Duodenal mucosa (tissue), 2 donors: ENCODE data around the gene LTBP1.

Experiments
- H3K27ac ChIP-seq: one replicate; pipeline ENCODE4 v1.7.0; 2013; ENCODE audit warnings: low read depth, low read length
- H3K27me3 ChIP-seq, 2 donors: one replicate each; pipeline ENCODE4 v1.7.0; 2013; ENCODE audit warnings: low read length in 2 of 2, control low read depth in 1 of 2; ENCODE audit not compliant: insufficient read depth in 2 of 2, control insufficient read depth in 1 of 2
- H3K36me3 ChIP-seq, 2 donors: one replicate each; pipeline ENCODE4 v1.7.0; 2013; ENCODE audit warnings: low read length in 2 of 2, control low read depth in 1 of 2; ENCODE audit not compliant: insufficient read depth in 2 of 2, control insufficient read depth in 1 of 2
- H3K4me1 ChIP-seq, 2 donors: one replicate each; pipeline ENCODE4 v1.7.0; 2013; ENCODE audit warnings: low read length in 2 of 2, control low read depth in 1 of 2; ENCODE audit not compliant: insufficient read depth in 2 of 2, control insufficient read depth in 1 of 2
- H3K4me3 ChIP-seq, 2 donors: one replicate each; pipeline ENCODE4 v1.7.0; 2013; ENCODE audit warnings: low read length in 2 of 2, low read depth in 1 of 2
- H3K9ac ChIP-seq, 2 donors: one replicate each; pipeline ENCODE4 v1.7.0; 2013; ENCODE audit warnings: low read length in 2 of 2, low read depth in 1 of 2
- H3K9me3 ChIP-seq, 2 donors: one replicate each; pipeline ENCODE4 v1.7.0; 2013; ENCODE audit warnings: low read length in 2 of 2, control low read depth in 1 of 2; ENCODE audit not compliant: control insufficient read depth in 1 of 2

LTBP1 gene

GRCh38 chr2:33406622-33407021 is 459.9 kb downstream of the LTBP1 start:
- Histone ChIP-seq H3K36me3 (no peaks in the 10 kb centered on the region), H3K9me3 (no peaks in the 10 kb centered on the region), H3K4me3 (no peak overlapping the region), H3K4me1 (no peaks in the 10 kb centered on the region), H3K27ac (no peak overlapping the region), H3K9ac (no peak overlapping the region), H3K27me3 (no peaks in the 10 kb centered on the region)

GRCh38 chr2:33408109-33408508 is 461.4 kb downstream of the LTBP1 start:
- Histone ChIP-seq H3K4me3 (no peak overlapping the region), H3K9ac (no peak overlapping the region)

GRCh38 chr2:33409417-33409955 is 462.7 kb downstream of the LTBP1 start:
- Histone ChIP-seq H3K9me3 (no peaks in the 10 kb centered on the region), H3K9ac (no peak overlapping the region), H3K4me3 (no peak overlapping the region), H3K36me3 (no peaks in the 10 kb centered on the region), H3K4me1 (no peaks in the 10 kb centered on the region), H3K27ac (no peak overlapping the region), H3K27me3 (no peaks in the 10 kb centered on the region)

More at GRCh38 chr2:33408109-33408508, 461.4 kb downstream of the LTBP1 start:
- H3K27me3 ChIP-seq = no peaks in the 10 kb centered on the region
- no peaks in the 10 kb centered on the region for H3K9me3 ChIP-seq
- no peaks in the 10 kb centered on the region for H3K36me3 ChIP-seq
- no peak overlapping the region for H3K27ac ChIP-seq
- no peaks in the 10 kb centered on the region for H3K4me1 ChIP-seq

GRCh38 chr2:33411765-33412164 is 465.0 kb downstream of the LTBP1 start:
- Histone ChIP-seq H3K36me3 (no peaks in the 10 kb centered on the region), H3K27ac (no peak overlapping the region), H3K9ac (no peak overlapping the region), H3K4me3 (no peak overlapping the region), H3K9me3 (no peaks in the 10 kb centered on the region), H3K4me1 (no peaks in the 10 kb centered on the region), H3K27me3 (no peaks in the 10 kb centered on the region)

- Histone ChIP-seq H3K9ac (no peak overlapping the region), H3K9me3 (no peaks in the 10 kb centered on the region), H3K4me3 (no peak overlapping the region), H3K36me3 (no peaks in the 10 kb centered on the region), H3K27ac (no peak overlapping the region), H3K27me3 (no peaks in the 10 kb centered on the region), H3K4me1 (no peaks in the 10 kb centered on the region)
These were observed 466.2 kb downstream of the LTBP1 start for GRCh38 chr2:33412920-33413319.

GRCh38 chr2:33419581-33420200 is 472.9 kb downstream of the LTBP1 start:
- Histone ChIP-seq H3K27ac (no peak overlapping the region), H3K36me3 (no peaks in the 10 kb centered on the region), H3K9ac (no peak overlapping the region), H3K4me3 (no peak overlapping the region), H3K4me1 (no peaks in the 10 kb centered on the region), H3K27me3 (no peaks in the 10 kb centered on the region), H3K9me3 (no peaks in the 10 kb centered on the region)

GRCh38 chr2:33420726-33421125 is 474.0 kb downstream of the LTBP1 start:
- no peak overlapping the region for H3K9ac ChIP-seq
- no peak overlapping the region for H3K27ac ChIP-seq
- no peaks in the 10 kb centered on the region for H3K9me3 ChIP-seq
- no peaks in the 10 kb centered on the region for H3K27me3 ChIP-seq
- no peak overlapping the region for H3K4me3 ChIP-seq
- no peaks in the 10 kb centered on the region for H3K36me3 ChIP-seq
- H3K4me1 ChIP-seq = no peaks in the 10 kb centered on the region

GRCh38 chr2:33421820-33422219 is 475.1 kb downstream of the LTBP1 start:
- Histone ChIP-seq H3K36me3 (no peaks in the 10 kb centered on the region), H3K4me3 (no peak overlapping the region), H3K27me3 (no peaks in the 10 kb centered on the region), H3K4me1 (no peaks in the 10 kb centered on the region), H3K27ac (no peak overlapping the region), H3K9ac (no peak overlapping the region), H3K9me3 (no peaks in the 10 kb centered on the region)

GRCh38 chr2:33425161-33425560 is 478.4 kb downstream of the LTBP1 start:
- Histone ChIP-seq H3K4me1 (no peaks in the 10 kb centered on the region), H3K27ac (no peak overlapping the region), H3K27me3 (no peaks in the 10 kb centered on the region), H3K4me3 (no peak overlapping the region), H3K9ac (no peak overlapping the region), H3K9me3 (no peaks in the 10 kb centered on the region), H3K36me3 (no peaks in the 10 kb centered on the region)

GRCh38 chr2:33425586-33426031 is 478.9 kb downstream of the LTBP1 start:
- Histone ChIP-seq H3K27ac (no peak overlapping the region), H3K4me1 (no peaks in the 10 kb centered on the region), H3K4me3 (no peak overlapping the region), H3K36me3 (no peaks in the 10 kb centered on the region), H3K9me3 (no peaks in the 10 kb centered on the region), H3K9ac (no peak overlapping the region), H3K27me3 (no peaks in the 10 kb centered on the region)
